Heart left ventricle (tissue), 16 donors: ENCODE results near the gene SNX4. TPM values are rescaled to one million over a fixed set of nuclear protein-coding genes. Genes with fewer than 3 reads are reported as not detected.

Experiments used
- ATAC-seq, 4 donors: fragments of 200-7000 bp; cut with Tn5 transposase; one replicate each; pipeline ENCODE4 v1.9.1; 2020 to 2022; ENCODE audit warnings: moderate library complexity in 4 of 4, mild to moderate bottlenecking in 3 of 4, moderate number of reproducible peaks in 1 of 4
- DNase-seq, 5 donors: peaks; one replicate each; pipeline ENCODE4 v3.0.0-alpha.2; 2020
- H3K27ac ChIP-seq, 12 donors: fragments of 200-600 bp; sonication (generic) in 4 of 12; one replicate each; pipeline versions ENCODE4 v1.5.0 to v1.8.0; 2016 to 2022; ENCODE audit warnings: mild to moderate bottlenecking in 2 of 12
- H3K27me3 ChIP-seq, 9 donors: fragments of 200-600 bp; sonication (generic) in 2 of 9; one replicate each; pipeline versions ENCODE4 v1.5.1 to v1.8.0; 2016 to 2022; ENCODE audit warnings: mild to moderate bottlenecking in 3 of 9
- H3K36me3 ChIP-seq, 9 donors: fragments of 200-600 bp; sonication (generic) in 2 of 9; one replicate each; pipeline versions ENCODE4 v1.5.0 to v1.8.0; 2018 to 2022; ENCODE audit warnings: mild to moderate bottlenecking in 2 of 9
- H3K4me1 ChIP-seq, 12 donors: fragments of 200-600 bp; sonication (generic) in 4 of 12; one replicate each; pipeline versions ENCODE4 v1.5.0 to v1.8.0; 2016 to 2022; ENCODE audit warnings: mild to moderate bottlenecking in 3 of 12
- H3K4me3 ChIP-seq, 12 donors: fragments of 200-600 bp; sonication (generic) in 4 of 12; one replicate each; pipeline versions ENCODE4 v1.5.0 to v1.8.0; 2017 to 2022; ENCODE audit warnings: mild to moderate bottlenecking in 9 of 12, moderate library complexity in 4 of 12
- H3K9me3 ChIP-seq, 12 donors: fragments of 200-600 bp; sonication (generic) in 4 of 12; one replicate each; pipeline versions ENCODE4 v1.5.0 to v1.8.0; 2016 to 2022; ENCODE audit warnings: mild to moderate bottlenecking in 1 of 12
- CTCF ChIP-seq, 12 donors: fragments of 200-600 bp; sonication (generic) in 4 of 12; IDR thresholded peaks; one replicate each; pipeline versions ENCODE4 v1.5.0 to v1.8.0; 2018 to 2022; ENCODE audit warnings: antibody characterized with exemption in 12 of 12, mild to moderate bottlenecking in 5 of 12
- POLR2A ChIP-seq, 2 donors: fragments of 450-650 bp; IDR thresholded peaks; one replicate each; pipeline ENCODE4 v1.6.1; 2017; ENCODE audit warnings: antibody characterized with exemption in 2 of 2, mild to moderate bottlenecking in 2 of 2, moderate library complexity in 2 of 2
- WGBS, 4 donors: extraction: QIAGEN DNeasy Blood & Tissue Kit in 2 of 4; methylation state at CpG; one replicate each; pipeline versions ENCODE4 v1.1.5 to v1.1.7; 2013 to 2018; 5-methylcytosine and 5-hydroxymethylcytosine counted together
- intact Hi-C, 10 donors: fragments of 100-400 bp; cut with DNase I; formaldehyde crosslinking; loops; one replicate each; pipeline versions ENCODE4 v1.11.1 to v1.14.2; 2022
- polyA plus RNA-seq, 2 donors: library from polyadenylated mRNA; stranded (reverse); fragments of 200-250 nt; gene quantifications; one replicate each; pipeline ENCODE4 v1.2.3, GENCODE V29; 2013
- total RNA-seq, 9 donors: library from RNA; depleted of rRNA in 2 of 9; stranded (reverse); fragments of >200 nt in 2 of 9; fragmentation: NEBNext Ultra II Directional in 3 of 9; extraction: Animal tissue kit (Norgen Biotek cat#: 25700) in 3 of 9; gene quantifications; one replicate each; pipeline versions ENCODE4 v1.1.0 to v1.2.4, GENCODE V29; 2016 to 2023
- donor health status: ischemic (EF 13 %, LVEDD 7.1; RV severe dilation, severe dysfunction).
- donor health status: healthy with polysubstance abuse.
- donor health status: DM: no; HTN: yes; CAD: no.
- donor health status: DM: no; HTN: no; CAD: no.
- donor health status: ischemic (EF 25% LVEDD 6.9; RV normal size, moderate dysfunction).
- donor health status: ischemic (EF 25% LVEDD 5.7; RV mildly dilated, moderate dysfunction).
- donor health status: healthy.
- donor health status: DM: yes; HTN: yes; CAD: no.
- donor health status: ischemic (EF 35%, LVEDD 5.7; RV mildly dilated, moderate dysfunction).
- donor health status: nonischemic (EF 11% LVEDD 7.7; RV severe dilation, severe dysfunction).
- donor health status: DM: yes; HTN: yes; CAD: no.
- donor health status: PGD.
- donor health status: ischemic (EF 29% LVEDD 5.4; RV normal size, mild dysfunction).
- donor health status: nonischemic (EF 23%, LVEDD 6.1; RV moderate dilation, normal function).

The SNX4 gene
- total and polyA plus RNA-seq, 11 donors, result 9.8 to 33.8 (median 23.1) TPM

GRCh38 chr3:125442506-125442905, 77.5 kb downstream of the SNX4 start:
- intact Hi-C loops, result no loop called here
- TF ChIP-seq CTCF (IDR thresholded peaks at IDR 0.05) (no peak), POLR2A (IDR thresholded peaks at IDR 0.05) (no peak)
- peaks cover 0 to 37% (median 22%) of the 10 kb centered on the region in 9 donors for H3K36me3 ChIP-seq
- DNase-seq, result no peak
- no peak overlapping the region for H3K4me3 ChIP-seq
- no peaks in the 10 kb centered on the region for H3K27me3 ChIP-seq
- H3K27ac ChIP-seq, result no peak overlapping the region
- H3K9me3 ChIP-seq, result peaks cover 0 to 35% (median 10%) of the 10 kb centered on the region in 12 donors
- WGBS, 4 donors, result 95 to 100% (median 96%) methylated on average over 1 of the region's 1 CpG
- no peaks in the 10 kb centered on the region for H3K4me1 ChIP-seq
- ATAC-seq, result no peak

- intact Hi-C loops, result no loop called here
- H3K4me3 ChIP-seq, result no peak overlapping the region
- ATAC-seq, result no peak
- peaks cover 0 to 22% (median 7%) of the 10 kb centered on the region in 9 donors for H3K36me3 ChIP-seq
- DNase-seq, result no peak
- TF ChIP-seq CTCF (IDR thresholded peaks at IDR 0.05) (no peak), POLR2A (IDR thresholded peaks at IDR 0.05) (no peak)
- no peaks in the 10 kb centered on the region for H3K4me1 ChIP-seq
- H3K27me3 ChIP-seq, result no peaks in the 10 kb centered on the region
- WGBS, 4 donors, result 75 to 89% (median 84%) methylated on average over 2 of the region's 2 CpGs
- no peak overlapping the region for H3K27ac ChIP-seq
- H3K9me3 ChIP-seq, result peaks cover 0 to 27% (median 10%) of the 10 kb centered on the region in 12 donors
Measured at GRCh38 chr3:125440970-125441369, 79.0 kb downstream of the SNX4 start.

- Histone ChIP-seq H3K27me3 (no peaks in the 10 kb centered on the region), H3K4me3 (no peak overlapping the region), H3K4me1 (no peaks in the 10 kb centered on the region), H3K36me3 (peaks cover 0 to 18% (median 3%) of the 10 kb centered on the region in 9 donors), H3K9me3 (peaks cover 0 to 25% (median 10%) of the 10 kb centered on the region in 12 donors), H3K27ac (no peak overlapping the region)
- DNase-seq (no peak), ATAC-seq (no peak)
- intact Hi-C loops, result no loop called here
- TF ChIP-seq POLR2A (IDR thresholded peaks at IDR 0.05), result no peak
- no peak for TF ChIP-seq CTCF (IDR thresholded peaks at IDR 0.05)
- 62 to 77% (median 74%) methylated on average over 3 of the region's 3 CpGs for WGBS, 4 donors
Measured at GRCh38 chr3:125440559-125440955, 79.4 kb downstream of the SNX4 start.

GRCh38 chr3:125437631-125438435, 82.2 kb downstream of the SNX4 start:
- H3K4me3 ChIP-seq, result no peak overlapping the region
- H3K27ac ChIP-seq, result no peak overlapping the region
- no peaks in the 10 kb centered on the region for H3K36me3 ChIP-seq
- ATAC-seq, result peak in 3 of 4 donors; percentile 36 to 56 (median 55)
- WGBS, 4 donors, result 54 to 57% (median 55%) methylated on average over 9 of the region's 9 CpGs
- no peak for TF ChIP-seq POLR2A (IDR thresholded peaks at IDR 0.05)
- peak; percentile 88 to 99 (median 96) for TF ChIP-seq CTCF (IDR thresholded peaks at IDR 0.05)
- intact Hi-C loops, result loop anchor here (1.0 to 10.0 kb wide), 13 partner anchors 243 to 513 kb away; partner anchors contain the start of gene MUC13 (in 1 of the 10)
- peak in 4 of 5 donors; percentile 30 to 36 (median 34) for DNase-seq
- peaks cover 0 to 11% (median 4%) of the 10 kb centered on the region in 12 donors for H3K9me3 ChIP-seq
- no peaks in the 10 kb centered on the region for H3K4me1 ChIP-seq
- H3K27me3 ChIP-seq, result no peaks in the 10 kb centered on the region
